Measurements from ENCODE around the gene GALNT10.

GRCh38 chr5:154302161-154302560 lies 111.6 kb downstream of the GALNT10 start:
- TF ChIP-seq CTCF (IDR thresholded peaks at IDR 0.05) = no peak
- no peak for TF ChIP-seq POLR2A (IDR thresholded peaks at IDR 0.05)

All from uterus (tissue), 2 donors.